T-helper 2 cell treated with Interferon-gamma antibody and Interleukin-4, amounts not matched to agents 5 μg/mL and 100 μg/mL, for 36 hours (primary cell): Measurements from ENCODE around the gene C17orf100.
"Not testable (repeated sequence)": the region's sequence is repeated elsewhere in the genome, so short reads cannot be mapped to it uniquely, and the experiment has no call there.

ENCODE experiments used
- DNase-seq: peaks from one replicate; pipeline ENCODE4 v3.0.0; 2021; ENCODE audit warnings: low spot score
- H3K27ac Mint-ChIP-seq: one replicate; pipeline ENCODE4 v1.8.0; 2021; ENCODE audit warnings: mild to moderate bottlenecking, mixed read lengths
- H3K27me3 Mint-ChIP-seq: one replicate; pipeline ENCODE4 v1.8.0; 2021; ENCODE audit warnings: low read depth, mixed read lengths
- H3K36me3 Mint-ChIP-seq: one replicate; pipeline ENCODE4 v1.8.0; 2021; ENCODE audit warnings: low read depth, mixed read lengths
- H3K4me1 Mint-ChIP-seq: one replicate; pipeline ENCODE4 v1.8.0; 2021; ENCODE audit warnings: low read depth, mixed read lengths
- H3K4me3 Mint-ChIP-seq: one replicate; pipeline ENCODE4 v1.8.0; 2022; ENCODE audit warnings: mild to moderate bottlenecking, moderate library complexity, mixed read lengths
- H3K9me3 Mint-ChIP-seq: one replicate; pipeline ENCODE4 v1.8.0; 2021; ENCODE audit warnings: mixed read lengths

Gene C17orf100

DNA sequence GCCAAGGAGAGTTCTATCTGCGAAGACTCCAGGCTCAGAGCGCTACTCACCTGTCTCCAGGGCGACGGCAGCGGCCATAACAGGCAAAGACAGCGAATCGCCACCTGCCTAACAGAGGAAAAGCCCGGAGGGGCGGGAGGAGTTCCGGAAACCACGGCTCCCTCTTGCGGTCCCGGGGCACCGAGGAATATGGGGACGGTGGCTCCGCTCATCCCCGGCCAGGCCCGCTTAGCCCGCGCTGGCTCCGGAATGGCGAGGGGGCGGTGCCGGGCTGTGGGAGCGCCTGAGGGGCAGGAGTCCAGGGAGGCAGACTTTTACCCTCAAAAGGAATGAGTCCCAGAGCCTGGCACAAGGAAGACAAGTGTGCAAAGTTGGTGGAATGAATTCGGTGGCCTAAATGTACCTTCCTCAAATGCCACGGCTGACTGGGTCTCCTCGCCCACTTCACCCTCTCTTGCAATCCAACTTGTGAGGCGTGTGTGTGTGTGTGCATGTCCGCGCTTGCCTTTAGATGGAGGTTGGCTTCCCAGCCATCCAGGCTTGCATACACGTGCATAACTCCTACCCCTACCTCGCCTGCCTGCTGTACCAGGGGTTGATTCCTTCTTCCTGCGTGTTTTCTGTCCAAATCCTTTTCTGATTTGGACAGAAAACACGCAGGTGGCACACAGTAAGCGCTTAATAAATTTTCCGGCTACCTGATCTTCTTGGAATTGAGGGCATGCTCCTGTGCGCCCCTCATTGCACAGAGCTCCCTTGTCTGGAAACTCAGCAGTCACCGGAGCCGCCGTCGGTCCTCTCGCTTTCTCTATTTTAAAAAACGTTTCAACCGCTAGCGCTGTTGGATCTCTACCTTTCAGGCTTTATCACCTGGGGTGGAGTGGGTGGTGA, 3.5 kb downstream of the C17orf100 start:
- H3K36me3 Mint-ChIP-seq, result peaks cover 7% of the 10 kb centered on the region
- H3K4me3 Mint-ChIP-seq, result peak overlapping the region; percentile 84
- DNase-seq, result no peak
- no peak overlapping the region for H3K27ac Mint-ChIP-seq
- H3K4me1 Mint-ChIP-seq, result peaks cover 52% of the 10 kb centered on the region
- H3K27me3 Mint-ChIP-seq, result peaks cover 38% of the 10 kb centered on the region
- no peaks in the 10 kb centered on the region for H3K9me3 Mint-ChIP-seq

DNA sequence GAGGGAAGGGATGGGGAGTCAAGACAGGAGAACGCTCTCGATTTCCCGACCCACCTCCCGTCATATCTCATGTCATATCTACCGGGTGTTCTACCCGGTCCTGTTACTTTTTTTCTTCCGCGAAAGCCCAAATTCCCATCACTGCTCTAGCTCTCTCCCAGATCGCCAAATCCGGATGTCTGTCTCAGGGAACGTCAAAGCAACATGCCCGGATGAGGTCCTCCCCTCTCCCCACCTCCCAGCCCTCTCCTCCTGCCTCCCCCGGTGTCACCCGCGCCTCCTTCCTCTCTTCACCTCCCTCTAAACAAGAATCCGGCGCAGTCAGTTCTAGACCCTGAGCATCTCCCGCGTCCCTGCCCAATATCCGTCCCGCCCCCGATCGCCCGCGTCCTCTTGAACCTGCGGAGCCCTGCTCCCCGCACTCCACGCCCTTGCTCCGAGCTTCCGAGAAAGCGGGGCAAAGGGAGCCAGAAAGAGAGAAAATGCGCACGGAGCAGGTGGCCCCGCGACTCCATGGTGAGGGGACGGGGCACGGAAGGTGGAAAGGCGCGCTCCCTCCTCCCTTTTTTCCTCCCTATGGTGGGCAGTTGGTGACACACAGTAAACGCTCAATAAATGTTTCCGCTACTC, 4.3 kb downstream of the C17orf100 start:
- H3K4me1 Mint-ChIP-seq, result peaks cover 54% of the 10 kb centered on the region
- H3K27me3 Mint-ChIP-seq, result peaks cover 39% of the 10 kb centered on the region
- peak overlapping the region; percentile 84 for H3K4me3 Mint-ChIP-seq
- H3K9me3 Mint-ChIP-seq, DNase-seq, H3K27ac Mint-ChIP-seq, H3K36me3 Mint-ChIP-seq: not testable (repeated sequence)

DNA sequence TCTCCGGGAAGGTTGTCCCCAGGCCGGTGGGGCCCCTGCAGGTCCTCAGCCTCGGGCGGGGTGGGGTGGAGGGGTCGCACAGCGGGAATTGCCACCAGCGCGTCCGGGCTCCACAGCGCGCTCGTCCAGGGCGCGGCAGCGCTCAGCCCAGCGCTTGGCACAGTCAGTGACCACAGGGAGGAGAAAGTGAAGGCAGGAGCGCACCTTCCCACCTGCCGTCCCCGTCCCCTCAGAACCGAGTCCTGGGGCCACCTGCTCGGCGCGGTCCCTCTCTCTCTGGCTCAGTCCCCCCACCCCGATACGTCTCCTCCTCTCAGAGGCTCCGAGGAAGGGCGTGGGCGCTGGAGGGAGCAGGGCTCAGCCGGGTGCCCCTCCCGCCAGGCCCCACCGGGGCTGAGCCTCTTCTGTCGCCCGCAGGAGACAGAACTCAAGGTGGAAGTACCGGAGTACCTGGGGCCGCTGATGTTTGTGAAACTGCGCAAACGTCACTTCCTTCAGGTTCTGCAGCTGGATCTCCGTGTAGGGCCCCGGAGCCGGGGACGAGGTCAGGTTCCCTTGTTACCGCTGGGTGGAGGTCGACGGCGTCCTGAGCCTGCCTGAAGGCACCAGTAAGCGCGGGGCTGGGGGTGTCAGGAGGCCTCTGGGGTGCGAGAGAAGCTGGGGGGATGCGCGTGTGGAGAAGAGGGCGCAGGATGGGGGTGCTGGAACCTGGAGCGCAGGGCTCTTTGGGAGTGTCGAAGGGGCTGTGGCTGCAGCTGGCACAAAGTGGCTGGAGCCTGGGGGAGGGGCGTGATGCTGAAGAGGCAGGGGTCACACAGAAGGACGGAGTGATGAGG, 5.5 kb downstream of the C17orf100 start:
- Mint-ChIP-seq H3K4me1 (peaks cover 62% of the 10 kb centered on the region), H3K27me3 (peaks cover 46% of the 10 kb centered on the region), H3K4me3 (peak overlapping the region; percentile 90)
- DNase-seq, result peak; percentile 39
- not testable (repeated sequence) for H3K27ac Mint-ChIP-seq, H3K36me3 Mint-ChIP-seq, H3K9me3 Mint-ChIP-seq

DNA sequence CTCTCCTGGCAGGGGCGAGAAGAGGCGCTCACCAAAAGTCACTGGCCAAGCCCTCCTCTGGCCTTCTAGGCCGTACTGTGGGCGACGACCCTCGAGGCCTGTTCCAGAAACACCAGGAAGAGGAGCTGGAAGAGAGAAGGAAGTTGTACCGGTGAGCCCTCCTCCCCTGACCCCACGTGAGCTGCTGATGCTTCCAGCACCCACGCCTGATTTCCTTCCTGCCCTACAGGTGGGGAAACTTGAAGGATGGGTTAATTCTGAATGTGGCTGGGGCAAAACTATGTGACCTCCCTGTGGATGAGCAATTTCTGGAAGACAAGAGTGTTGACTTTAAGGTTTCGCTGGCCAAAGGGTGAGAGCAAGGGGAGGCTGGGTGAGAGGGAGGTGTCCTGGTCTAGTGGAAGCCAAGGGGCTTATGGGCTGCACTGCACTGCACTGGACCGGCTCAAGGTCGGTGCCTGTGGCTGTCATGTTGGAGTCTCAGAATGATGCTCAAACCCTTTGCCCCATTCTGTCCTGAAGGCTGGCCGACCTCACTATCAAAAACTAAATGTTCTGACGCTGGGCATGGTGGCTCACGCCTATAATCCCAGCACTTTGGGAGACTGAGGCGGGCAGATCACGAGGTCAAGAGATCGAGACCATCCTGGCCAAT, 6.2 kb downstream of the C17orf100 start:
- Mint-ChIP-seq H3K4me3 (peak overlapping the region; percentile 90), H3K36me3 (peaks cover 6% of the 10 kb centered on the region), H3K27me3 (peaks cover 45% of the 10 kb centered on the region), H3K4me1 (peaks cover 55% of the 10 kb centered on the region), H3K9me3 (no peaks in the 10 kb centered on the region), H3K27ac (no peak overlapping the region)
- no peak for DNase-seq

DNA sequence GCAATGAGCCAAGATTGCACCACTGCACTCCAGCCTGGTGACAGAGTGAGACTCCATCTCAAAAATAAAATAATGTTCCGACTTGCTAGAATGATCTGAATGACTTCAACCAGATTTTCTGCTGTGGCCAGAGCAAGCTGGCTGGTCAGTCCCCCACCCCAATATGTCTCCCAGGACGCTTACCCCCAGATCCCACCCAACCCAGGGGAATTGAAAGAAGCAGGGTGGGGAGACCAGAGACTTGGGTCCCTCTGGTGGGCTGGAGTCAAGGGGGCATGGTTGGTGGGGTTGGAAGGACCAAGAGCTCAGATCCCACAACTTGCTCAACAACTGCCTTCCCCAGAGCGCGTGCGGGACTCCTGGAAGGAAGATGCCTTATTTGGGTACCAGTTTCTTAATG, 6.8 kb downstream of the C17orf100 start:
- H3K4me1 Mint-ChIP-seq, result peaks cover 48% of the 10 kb centered on the region
- H3K4me3 Mint-ChIP-seq, result peak overlapping the region; percentile 34
- peaks cover 43% of the 10 kb centered on the region for H3K27me3 Mint-ChIP-seq
- not testable (repeated sequence) for DNase-seq, H3K36me3 Mint-ChIP-seq, H3K27ac Mint-ChIP-seq, H3K9me3 Mint-ChIP-seq

DNA sequence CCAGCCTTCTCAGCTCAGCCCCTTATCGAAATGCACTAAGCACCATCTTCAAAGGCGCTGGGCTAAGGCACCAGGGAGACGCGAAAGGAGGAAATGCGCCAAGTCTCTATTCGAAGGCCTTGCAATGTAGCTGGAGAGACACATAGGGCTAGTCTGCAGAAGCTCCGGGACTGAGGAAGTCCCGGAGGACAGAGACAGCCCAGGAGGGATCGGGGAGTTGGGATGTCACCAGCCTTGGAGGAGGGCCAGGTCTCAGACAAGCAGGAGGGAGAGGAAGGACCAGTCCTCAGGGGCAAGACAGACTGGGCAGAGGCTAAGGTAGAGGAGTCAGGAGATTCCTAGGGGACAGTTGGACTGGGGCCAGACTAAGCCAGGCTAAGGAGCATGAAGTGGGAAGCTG, 8.5 kb downstream of the C17orf100 start:
- H3K36me3 Mint-ChIP-seq, result peaks cover 4% of the 10 kb centered on the region
- no peak overlapping the region for H3K27ac Mint-ChIP-seq
- peaks cover 35% of the 10 kb centered on the region for H3K27me3 Mint-ChIP-seq
- no peak for DNase-seq
- no peaks in the 10 kb centered on the region for H3K9me3 Mint-ChIP-seq
- peaks cover 39% of the 10 kb centered on the region for H3K4me1 Mint-ChIP-seq
- H3K4me3 Mint-ChIP-seq, result peak overlapping the region; percentile 55

DNA sequence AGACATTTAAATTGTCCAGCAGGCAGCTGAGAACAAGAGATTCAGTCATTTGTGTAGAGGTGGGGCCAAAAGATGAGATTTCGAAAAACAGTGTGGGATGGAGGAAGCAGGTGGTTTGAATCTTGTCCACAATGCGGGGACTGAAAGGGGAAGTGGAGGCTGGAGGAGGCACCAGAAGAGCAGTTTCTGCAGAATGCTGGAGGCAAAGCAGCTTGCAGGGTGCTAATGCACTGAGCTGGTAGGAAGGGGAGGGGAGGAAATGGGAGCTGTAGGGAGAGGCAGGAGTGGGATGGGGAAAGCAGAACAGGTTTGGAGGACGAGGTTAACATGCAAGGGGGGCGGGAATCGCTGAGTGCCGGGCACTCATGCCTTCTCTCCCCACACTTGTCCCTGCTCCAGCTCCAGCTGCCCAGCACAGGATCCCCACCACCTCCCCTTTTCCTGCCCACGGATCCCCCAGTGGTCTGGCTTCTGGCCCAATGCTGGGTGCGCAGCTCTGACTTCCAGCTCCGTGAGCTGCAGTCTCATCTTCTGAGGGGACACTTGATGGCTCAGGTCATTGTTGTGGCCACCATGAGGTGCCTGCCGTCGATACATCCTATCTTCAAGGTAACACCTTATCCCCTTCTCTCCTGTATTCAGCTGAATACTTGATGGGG, 9.4 kb downstream of the C17orf100 start:
- Mint-ChIP-seq H3K36me3 (peaks cover 4% of the 10 kb centered on the region), H3K4me3 (peak overlapping the region; percentile 42), H3K4me1 (peaks cover 32% of the 10 kb centered on the region), H3K9me3 (no peaks in the 10 kb centered on the region), H3K27ac (no peak overlapping the region), H3K27me3 (peaks cover 29% of the 10 kb centered on the region)
- DNase-seq, result peak; percentile 57

DNA sequence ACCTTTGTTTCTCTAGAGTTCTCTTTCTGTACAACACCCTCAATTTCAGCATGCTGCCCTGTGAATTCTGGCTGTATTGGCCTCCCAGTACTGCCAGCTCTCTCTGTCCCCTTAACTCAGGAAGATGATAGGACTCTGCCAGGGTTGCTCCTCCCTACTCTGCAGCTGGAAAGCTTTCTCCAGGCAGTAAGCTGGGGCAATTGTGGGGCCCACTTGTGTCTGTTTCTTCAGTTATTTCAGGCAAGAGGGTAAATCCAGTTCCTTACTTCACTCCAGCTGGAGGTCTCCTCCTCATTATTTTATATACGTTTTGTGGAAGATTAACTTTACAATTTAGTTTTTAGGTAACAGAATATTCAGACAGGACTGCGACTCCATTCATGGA, 9.9 kb downstream of the C17orf100 start:
- H3K4me3 Mint-ChIP-seq, result peak overlapping the region; percentile 42
- DNase-seq, result no peak
- peaks cover 4% of the 10 kb centered on the region for H3K36me3 Mint-ChIP-seq
- peaks cover 26% of the 10 kb centered on the region for H3K27me3 Mint-ChIP-seq
- no peaks in the 10 kb centered on the region for H3K9me3 Mint-ChIP-seq
- no peak overlapping the region for H3K27ac Mint-ChIP-seq
- H3K4me1 Mint-ChIP-seq, result peaks cover 30% of the 10 kb centered on the region

DNA sequence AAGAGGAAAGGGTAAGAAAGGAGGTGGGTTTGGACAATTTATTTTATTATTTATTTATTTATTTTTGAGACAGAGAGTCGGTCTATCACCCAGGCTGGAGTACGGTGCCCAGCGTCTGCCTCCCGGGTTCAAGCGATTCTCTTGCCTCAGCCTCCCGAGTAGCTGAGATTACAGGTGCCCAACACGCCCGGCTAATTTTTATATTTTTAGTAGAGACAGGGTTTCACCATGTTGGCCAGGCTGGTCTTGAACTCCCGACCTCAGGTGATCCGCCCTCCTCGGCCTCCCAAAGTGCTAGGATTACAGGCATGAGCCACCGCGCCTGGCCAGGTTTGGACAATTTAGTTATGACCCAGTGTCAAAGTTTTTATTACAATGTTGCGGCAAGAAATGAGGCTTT, 11.6 kb downstream of the C17orf100 start:
- DNase-seq, H3K9me3 Mint-ChIP-seq, H3K36me3 Mint-ChIP-seq, H3K27ac Mint-ChIP-seq, H3K4me3 Mint-ChIP-seq: not testable (repeated sequence)
- Mint-ChIP-seq H3K27me3 (peaks cover 22% of the 10 kb centered on the region), H3K4me1 (peaks cover 21% of the 10 kb centered on the region)

DNA sequence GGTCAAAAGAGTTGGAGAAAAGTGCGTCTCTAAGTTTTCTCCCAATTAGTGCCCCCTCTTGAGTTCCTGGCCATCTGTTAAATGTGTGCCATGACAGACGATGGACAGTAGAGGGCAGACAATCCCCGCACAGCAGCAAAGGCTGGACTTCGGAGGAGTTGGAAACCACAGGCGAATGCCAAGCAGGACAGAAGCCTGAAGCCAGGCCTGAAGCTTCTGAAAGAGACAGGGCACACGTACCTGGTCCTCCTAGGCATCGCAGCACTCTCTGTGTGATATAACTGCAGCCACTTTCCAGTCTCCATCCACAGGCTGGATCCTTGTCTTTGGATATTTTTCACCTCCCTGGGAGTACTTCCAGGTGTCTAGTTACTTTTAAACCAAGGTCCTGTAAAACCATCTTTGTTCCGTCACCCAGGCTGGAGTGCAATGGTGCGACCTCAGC, 14.5 kb downstream of the C17orf100 start:
- Mint-ChIP-seq H3K4me3 (no peak overlapping the region), H3K27me3 (peaks cover 18% of the 10 kb centered on the region), H3K27ac (no peak overlapping the region), H3K4me1 (peaks cover 6% of the 10 kb centered on the region), H3K9me3 (no peaks in the 10 kb centered on the region), H3K36me3 (no peaks in the 10 kb centered on the region)
- no peak for DNase-seq

DNA sequence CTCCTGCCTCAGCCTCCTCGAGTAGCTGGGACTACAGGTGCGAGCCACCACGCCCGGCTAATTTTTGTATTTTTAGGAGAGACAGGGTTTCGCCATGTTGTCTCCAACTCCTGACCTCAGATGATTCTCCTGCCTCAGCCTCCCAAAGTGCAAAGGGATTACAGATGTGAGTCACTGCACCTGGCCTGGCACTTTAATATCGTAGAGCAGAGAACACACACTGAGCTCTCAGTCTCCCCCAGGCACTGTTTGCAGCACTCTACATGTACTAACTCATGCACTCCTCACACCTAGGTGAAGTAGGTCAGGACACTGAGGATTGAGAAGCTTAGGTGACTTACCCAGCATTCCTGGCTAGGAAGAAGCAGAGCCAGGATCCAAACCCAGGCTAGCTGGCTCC, 15.0 kb downstream of the C17orf100 start:
- Mint-ChIP-seq H3K4me1 (peaks cover 2% of the 10 kb centered on the region), H3K36me3 (no peaks in the 10 kb centered on the region), H3K27me3 (peaks cover 14% of the 10 kb centered on the region), H3K9me3 (no peaks in the 10 kb centered on the region), H3K27ac (no peak overlapping the region), H3K4me3 (no peak overlapping the region)
- DNase-seq, result no peak

DNA sequence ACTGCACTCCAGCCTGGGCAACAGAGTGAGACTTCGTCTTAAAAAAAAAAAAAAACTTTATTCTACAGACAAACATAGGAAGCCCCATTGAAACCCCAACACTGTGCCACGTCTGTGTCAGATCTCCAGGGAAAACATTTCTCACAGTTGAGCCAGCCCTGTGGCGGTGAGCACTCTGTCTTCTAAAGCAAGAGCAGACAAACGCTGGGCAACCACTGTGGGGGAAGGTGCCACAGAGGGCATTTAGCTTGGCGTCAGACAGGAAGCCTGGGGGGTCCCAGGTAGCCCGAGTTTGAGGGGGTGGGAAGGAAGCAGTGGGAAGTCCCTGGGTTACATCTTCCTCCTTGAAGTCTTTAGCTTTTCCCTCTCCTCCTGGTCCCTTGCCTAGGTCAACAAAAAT, 16.0 kb downstream of the C17orf100 start:
- H3K36me3 Mint-ChIP-seq, result no peaks in the 10 kb centered on the region
- H3K27ac Mint-ChIP-seq, result no peak overlapping the region
- H3K9me3 Mint-ChIP-seq, result no peaks in the 10 kb centered on the region
- H3K4me1 Mint-ChIP-seq, result no peaks in the 10 kb centered on the region
- no peak for DNase-seq
- H3K27me3 Mint-ChIP-seq, result peaks cover 8% of the 10 kb centered on the region
- H3K4me3 Mint-ChIP-seq, result no peak overlapping the region

DNA sequence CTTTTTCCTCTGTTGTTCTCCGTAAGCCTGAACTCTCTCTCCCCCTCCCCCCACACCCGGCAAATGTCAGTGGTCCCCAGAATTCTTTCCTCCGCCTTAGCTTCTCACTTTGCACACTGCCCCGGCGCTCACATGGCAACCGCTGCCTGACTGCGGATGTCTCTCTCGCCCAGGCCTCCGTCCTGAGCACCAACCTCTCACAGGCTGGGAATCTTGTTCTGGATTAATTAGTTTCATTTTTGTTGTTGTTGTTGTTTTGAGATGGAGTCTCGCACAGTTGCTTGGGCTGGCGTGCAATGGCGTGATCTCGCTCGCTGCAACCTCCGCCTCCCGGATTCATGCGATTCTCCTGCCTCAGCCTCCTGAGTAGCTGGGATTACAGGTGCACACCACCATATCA, 16.7 kb downstream of the C17orf100 start:
- no peak for DNase-seq
- Mint-ChIP-seq H3K27me3 (peaks cover 8% of the 10 kb centered on the region), H3K4me3 (no peak overlapping the region), H3K36me3 (no peaks in the 10 kb centered on the region), H3K9me3 (no peaks in the 10 kb centered on the region), H3K27ac (no peak overlapping the region), H3K4me1 (no peaks in the 10 kb centered on the region)
